ENCODE measurements around the gene CHEK1.
"Not testable (repeated sequence)": the region's sequence is repeated elsewhere in the genome, so short reads cannot be mapped to it uniquely, and the experiment has no call there.

CHEK1 gene

DNA sequence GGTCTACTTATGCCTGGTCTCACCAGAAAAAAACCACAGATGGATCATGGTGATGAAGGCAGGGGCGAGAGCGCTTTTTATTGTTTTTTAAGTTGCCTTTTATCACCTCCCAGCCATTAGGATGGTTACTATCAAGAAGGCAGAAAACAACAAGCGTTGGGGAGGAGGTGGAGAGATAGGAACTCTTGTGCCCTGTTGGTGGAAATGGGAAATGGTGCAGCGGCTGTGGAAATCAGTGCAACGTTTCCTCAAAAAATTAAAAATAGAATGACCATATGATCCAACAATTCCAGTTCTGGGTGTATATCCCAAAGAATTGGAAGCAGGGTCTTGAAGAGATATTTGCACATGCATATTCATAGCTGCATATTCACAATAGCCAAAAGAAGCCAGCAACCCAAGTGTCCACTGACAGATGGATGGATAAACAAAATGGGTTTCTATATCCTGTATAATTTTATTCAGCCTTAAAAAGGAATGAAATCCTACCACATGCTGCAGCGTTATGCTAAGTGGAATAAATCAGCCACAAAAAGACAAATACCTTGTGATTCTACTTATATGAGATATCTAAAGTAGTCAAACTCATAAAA lies 76.2 kb downstream of the CHEK1 start:
- no peak for DNase-seq (ENCODE audit: low spot score)

DNA sequence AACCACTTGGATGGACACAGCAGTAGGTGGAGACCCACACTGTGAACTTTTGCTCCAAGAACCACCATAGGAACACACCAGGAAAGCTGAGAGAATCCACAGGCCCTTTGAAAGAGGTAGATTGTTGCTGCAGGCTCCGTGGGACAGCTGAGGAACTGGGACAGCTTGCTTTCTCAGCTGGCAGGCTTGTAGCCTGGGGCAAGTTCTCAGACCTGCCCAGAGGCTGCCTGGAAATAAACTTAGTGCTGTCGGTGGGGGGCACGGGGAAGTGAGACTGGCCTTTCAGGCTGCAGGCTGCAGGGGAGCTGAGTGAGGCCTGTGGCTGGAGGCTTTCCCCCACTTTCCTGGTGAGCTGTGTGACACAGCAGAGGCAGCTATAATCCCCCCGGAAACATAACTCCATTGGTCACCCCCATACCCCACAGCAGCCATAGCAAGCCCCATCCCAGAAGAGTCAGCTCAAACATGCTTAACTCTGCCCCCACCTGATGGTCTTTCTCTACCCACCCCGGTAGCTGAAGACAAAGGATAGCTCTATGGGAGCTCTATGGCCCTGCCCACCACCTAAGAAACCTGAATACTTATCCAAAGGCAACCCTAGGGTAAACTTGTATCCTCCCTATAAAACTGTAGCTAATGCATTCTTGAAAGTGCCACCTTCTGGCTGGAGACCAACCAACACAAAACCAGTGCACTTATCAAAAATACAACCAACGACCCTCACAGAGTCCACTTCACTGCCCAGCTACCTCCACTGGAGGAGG lies 77.1 kb downstream of the CHEK1 start:
- DNase-seq (ENCODE audit: low spot score): no peak

DNA sequence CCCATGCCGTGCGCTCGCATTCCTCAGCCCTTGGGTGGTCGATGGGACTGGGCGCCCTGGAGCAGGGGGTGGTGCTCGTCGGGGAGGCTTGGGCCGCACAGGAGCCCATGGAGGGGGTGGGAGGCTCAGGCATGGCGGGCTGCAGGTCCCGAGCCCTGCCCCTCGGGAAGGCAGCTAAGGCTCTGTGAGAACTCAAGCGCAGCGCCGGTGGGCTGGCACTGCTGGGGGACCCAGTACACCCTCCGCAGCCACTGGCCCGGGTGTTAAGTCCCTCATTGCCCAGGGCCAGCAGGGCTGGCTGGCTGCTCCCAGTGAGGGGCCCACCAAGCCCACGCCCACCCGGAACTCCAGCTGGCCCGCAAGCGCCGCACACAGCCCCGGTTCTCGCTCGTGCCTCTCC lies 79.7 kb downstream of the CHEK1 start:
- not testable (repeated sequence) for DNase-seq (ENCODE audit: low spot score)

DNA sequence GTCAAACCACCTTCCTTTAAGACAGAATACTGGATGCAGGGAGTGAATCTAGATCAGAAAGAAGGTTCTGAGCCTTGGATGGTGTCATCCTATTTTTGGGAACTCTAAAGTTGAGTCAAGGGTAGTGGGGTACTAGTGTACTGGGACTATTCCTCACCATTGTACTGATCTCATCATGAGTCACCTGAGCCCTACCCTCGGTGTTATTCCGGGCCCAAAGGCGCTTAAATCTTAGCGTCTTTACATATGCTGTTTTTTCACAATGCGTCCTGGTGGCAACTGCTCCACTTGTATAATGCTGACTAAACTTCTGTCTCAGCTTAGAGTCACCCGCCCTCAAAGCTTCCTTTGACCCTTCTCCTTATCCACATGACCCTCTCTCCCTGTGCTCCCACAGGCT lies 95.8 kb downstream of the CHEK1 start:
- DNase-seq (ENCODE audit: low spot score): no peak

DNA sequence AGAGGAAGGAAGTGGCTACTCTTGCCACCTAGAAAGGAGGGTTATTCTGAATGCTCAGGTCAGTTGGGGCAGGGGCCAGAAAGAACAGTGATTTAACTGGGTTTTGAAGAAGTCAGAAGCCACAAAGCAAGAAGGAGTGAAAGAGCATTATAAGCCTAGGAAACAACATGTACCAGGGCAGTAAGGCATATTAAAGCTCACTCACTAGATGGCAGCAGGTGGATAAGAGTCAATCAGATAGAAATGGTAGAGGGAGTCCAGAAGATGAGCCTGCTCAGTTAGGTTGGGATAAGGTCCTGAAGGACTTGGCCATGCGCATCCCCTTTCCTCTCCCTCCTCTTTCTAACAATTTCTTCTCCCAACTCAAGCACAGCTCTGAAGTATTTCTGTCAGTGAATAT lies 99.2 kb downstream of the CHEK1 start:
- no peak for DNase-seq (ENCODE audit: low spot score)

Data from globus pallidus (tissue), 1 donor.